A549 treated with CpdA at 1 μM for 4 hours (cell line): ENCODE data around the gene SERPINA4. TPM values are rescaled to one million over a fixed set of nuclear protein-coding genes. Genes with fewer than 3 reads are reported as not detected.

Experiments used
- total RNA-seq: library from RNA; stranded (reverse); fragments of 200-300 nt; extraction: Qiagen RNA extraction; gene quantifications from 5 replicates; pipeline ENCODE4 v1.2.3, GENCODE V29; 2022; ENCODE audit warnings: low read depth

The SERPINA4 gene, protein sequence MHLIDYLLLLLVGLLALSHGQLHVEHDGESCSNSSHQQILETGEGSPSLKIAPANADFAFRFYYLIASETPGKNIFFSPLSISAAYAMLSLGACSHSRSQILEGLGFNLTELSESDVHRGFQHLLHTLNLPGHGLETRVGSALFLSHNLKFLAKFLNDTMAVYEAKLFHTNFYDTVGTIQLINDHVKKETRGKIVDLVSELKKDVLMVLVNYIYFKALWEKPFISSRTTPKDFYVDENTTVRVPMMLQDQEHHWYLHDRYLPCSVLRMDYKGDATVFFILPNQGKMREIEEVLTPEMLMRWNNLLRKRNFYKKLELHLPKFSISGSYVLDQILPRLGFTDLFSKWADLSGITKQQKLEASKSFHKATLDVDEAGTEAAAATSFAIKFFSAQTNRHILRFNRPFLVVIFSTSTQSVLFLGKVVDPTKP
- not detected in 5 replicates for total RNA-seq

GRCh38 chr14:94560751-94561655, at the start of gene SERPINA4:
TSS of gene SERPINA4 (plus strand) at chr14:94561442. CDS start at chr14:94563483, 2,041 bp downstream.

GRCh38 chr14:94581127-94581999, 20.1 kb downstream of the SERPINA4 start, which contains the start of gene SERPINA5:
TSS of gene SERPINA5 (plus strand) at chr14:94581426. CDS start at chr14:94587363, 5,937 bp downstream.

GRCh38 chr14:94612174-94612573, 50.9 kb downstream of the SERPINA4 start, which contains the start of gene SERPINA3:
TSS of gene SERPINA3 (plus strand) at chr14:94612391. CDS start at chr14:94614442, 2,051 bp downstream.

Other genes starting within 250 kb of the SERPINA4 start
- 0.59 to 1.1 TPM (median 0.94 TPM) in 5 replicates for gene SERPINA6, start 238.1 kb upstream of the SERPINA4 start, total RNA-seq
- not detected in 5 replicates for gene SERPINA2, start 194.7 kb upstream of the SERPINA4 start, total RNA-seq
- 0.26 to 1.7 TPM (median 0.59 TPM) in 5 replicates for gene SERPINA1, start 172.8 kb upstream of the SERPINA4 start, total RNA-seq
- gene SERPINA11, start 108.6 kb upstream of the SERPINA4 start, total RNA-seq: not detected in 5 replicates
- 0.03 TPM in 1 of 5 replicates, not detected in the others for gene SERPINA9, start 85.2 kb upstream of the SERPINA4 start, total RNA-seq
- not detected in 5 replicates for gene SERPINA12, start 52.0 kb upstream of the SERPINA4 start, total RNA-seq
- 0.06 to 0.29 TPM (median 0.14 TPM) in 4 of 5 replicates, not detected in the other for gene SERPINA5, start 20.0 kb downstream of the SERPINA4 start, total RNA-seq
- 5.4 to 7.6 TPM (median 5.7 TPM) in 5 replicates for gene SERPINA3, start 50.9 kb downstream of the SERPINA4 start, total RNA-seq
- 0.23 to 0.68 TPM (median 0.44 TPM) in 5 replicates for gene GSC, start 208.7 kb downstream of the SERPINA4 start, total RNA-seq